ENCODE measurements around the gene NHP2.
"Not testable (repeated sequence)": the region's sequence is repeated elsewhere in the genome, so short reads cannot be mapped to it uniquely, and the experiment has no call there.

Gene NHP2

GRCh38 chr5:178153530-178154340 lies at the start of gene NHP2:
Gene NHP2, minus strand, starts transcription at chr5:178153885. Its CDS starts 68 bp downstream, at chr5:178153817.
- DNase-seq, result peak; percentile 92

GRCh38 chr5:178202541-178202940 lies 48.9 kb upstream of the NHP2 start:
- DNase-seq, result no peak

- no peak for DNase-seq
These were observed 48.2 kb upstream of the NHP2 start for GRCh38 chr5:178201927-178202235.

GRCh38 chr5:178201221-178201926 lies 47.7 kb upstream of the NHP2 start:
- DNase-seq, result no peak

- peak; percentile 58 for DNase-seq
These were observed 46.1 kb upstream of the NHP2 start for GRCh38 chr5:178199581-178200434.

GRCh38 chr5:178198706-178199105 lies 45.0 kb upstream of the NHP2 start:
- DNase-seq, result no peak

GRCh38 chr5:178198151-178198550 lies 44.5 kb upstream of the NHP2 start:
- DNase-seq, result not testable (repeated sequence)

GRCh38 chr5:178196986-178197385 lies 43.3 kb upstream of the NHP2 start:
- no peak for DNase-seq

GRCh38 chr5:178196281-178196812 lies 42.7 kb upstream of the NHP2 start:
- DNase-seq, result no peak

- DNase-seq, result no peak
These were observed 40.3 kb upstream of the NHP2 start for GRCh38 chr5:178194026-178194425.

- no peak for DNase-seq
These were observed 39.6 kb upstream of the NHP2 start for GRCh38 chr5:178193251-178193809.

- no peak for DNase-seq
These were observed 39.1 kb upstream of the NHP2 start for GRCh38 chr5:178192787-178193186.

GRCh38 chr5:178192244-178192643 lies 38.6 kb upstream of the NHP2 start:
- DNase-seq, result no peak

GRCh38 chr5:178191661-178192060 lies 38.0 kb upstream of the NHP2 start:
- no peak for DNase-seq

- DNase-seq, result no peak
These were observed 35.7 kb upstream of the NHP2 start for GRCh38 chr5:178189433-178189832.

- DNase-seq, result no peak
These were observed 33.3 kb upstream of the NHP2 start, which contains the start of gene GMCL2 for GRCh38 chr5:178187014-178187413. Gene GMCL2, minus strand, starts transcription at chr5:178187371. Its CDS starts 72 bp downstream, at chr5:178187299.

- DNase-seq, result no peak
These were observed 32.7 kb upstream of the NHP2 start for GRCh38 chr5:178186427-178186826.

GRCh38 chr5:178182158-178182876 lies 28.6 kb upstream of the NHP2 start:
- DNase-seq, result no peak

GRCh38 chr5:178180141-178180863 lies 26.6 kb upstream of the NHP2 start:
- DNase-seq, result no peak

GRCh38 chr5:178177569-178177968 lies 23.9 kb upstream of the NHP2 start:
- DNase-seq, result no peak

GRCh38 chr5:178176791-178177190 lies 23.1 kb upstream of the NHP2 start:
- no peak for DNase-seq

Measured in NCI-H2171 treated with DMSO at 0.1 percent for 48 hours (cell line).